ENCODE results near the gene KCNN3.

GRCh38 chr1:154849645-154850131, 20.4 kb downstream of the KCNN3 start:
- TF ChIP-seq EZH2 (IDR thresholded peaks at IDR 0.05; ENCODE audit: borderline replicate concordance, insufficient read depth, low read length, poor library complexity, severe bottlenecking) = no peak
- no peak for TF ChIP-seq SMC3 (conservative IDR thresholded peaks at IDR 0.05; ENCODE audit: poor library complexity)
- TF ChIP-seq TAF1 (IDR thresholded peaks at IDR 0.05; ENCODE audit: low read depth) = no peak
- TF ChIP-seq, protein P1, sequence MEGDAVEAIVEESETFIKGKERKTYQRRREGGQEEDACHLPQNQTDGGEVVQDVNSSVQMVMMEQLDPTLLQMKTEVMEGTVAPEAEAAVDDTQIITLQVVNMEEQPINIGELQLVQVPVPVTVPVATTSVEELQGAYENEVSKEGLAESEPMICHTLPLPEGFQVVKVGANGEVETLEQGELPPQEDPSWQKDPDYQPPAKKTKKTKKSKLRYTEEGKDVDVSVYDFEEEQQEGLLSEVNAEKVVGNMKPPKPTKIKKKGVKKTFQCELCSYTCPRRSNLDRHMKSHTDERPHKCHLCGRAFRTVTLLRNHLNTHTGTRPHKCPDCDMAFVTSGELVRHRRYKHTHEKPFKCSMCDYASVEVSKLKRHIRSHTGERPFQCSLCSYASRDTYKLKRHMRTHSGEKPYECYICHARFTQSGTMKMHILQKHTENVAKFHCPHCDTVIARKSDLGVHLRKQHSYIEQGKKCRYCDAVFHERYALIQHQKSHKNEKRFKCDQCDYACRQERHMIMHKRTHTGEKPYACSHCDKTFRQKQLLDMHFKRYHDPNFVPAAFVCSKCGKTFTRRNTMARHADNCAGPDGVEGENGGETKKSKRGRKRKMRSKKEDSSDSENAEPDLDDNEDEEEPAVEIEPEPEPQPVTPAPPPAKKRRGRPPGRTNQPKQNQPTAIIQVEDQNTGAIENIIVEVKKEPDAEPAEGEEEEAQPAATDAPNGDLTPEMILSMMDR (IDR thresholded peaks at IDR 0.05; ENCODE audit: poor library complexity, severe bottlenecking) = no peak
